ENCODE data around the gene OPHN1.

Gene OPHN1

GRCh38 chrX:68061206-68061535, 372.1 kb downstream of the OPHN1 start:
- DNase-seq (ENCODE audit: low read depth, low spot score) = no peak

DNA sequence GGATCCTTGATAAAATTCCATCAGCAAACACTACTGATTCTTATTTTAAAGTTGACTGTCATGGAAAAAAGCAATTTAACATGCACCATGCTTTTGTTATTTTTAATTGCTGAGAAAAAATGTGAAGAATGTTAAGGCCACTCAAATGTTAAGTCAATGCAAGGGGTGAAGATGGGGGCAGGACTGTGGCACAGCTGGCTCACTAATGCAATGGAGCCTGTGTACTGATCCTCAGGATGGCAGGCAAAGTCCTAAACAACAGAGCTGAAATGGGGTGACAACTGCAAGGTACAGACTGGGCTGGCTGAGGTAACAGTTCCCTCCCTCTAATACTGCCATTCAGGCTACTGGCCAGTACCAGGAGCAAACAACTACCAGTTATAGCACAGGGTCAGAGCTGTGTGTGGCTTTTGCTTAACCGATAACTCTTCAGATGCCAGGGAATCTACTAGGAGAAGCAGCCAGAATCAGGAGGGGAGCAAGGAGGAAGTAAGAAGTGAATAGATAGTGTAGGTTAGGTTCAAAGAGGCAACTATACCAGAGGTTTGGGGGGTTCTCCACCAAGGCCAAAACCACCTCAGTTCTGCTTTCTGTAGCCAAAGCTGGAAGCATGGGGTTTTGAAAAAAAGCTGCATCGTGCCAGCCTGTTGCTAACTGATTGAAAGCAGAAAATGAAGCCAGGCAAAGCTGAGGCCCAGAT, 372.6 kb downstream of the OPHN1 start:
- DNase-seq (ENCODE audit: low read depth, low spot score) = no peak

GRCh38 chrX:68059469-68059868, 373.8 kb downstream of the OPHN1 start:
- no peak for DNase-seq (ENCODE audit: low read depth, low spot score)

DNA sequence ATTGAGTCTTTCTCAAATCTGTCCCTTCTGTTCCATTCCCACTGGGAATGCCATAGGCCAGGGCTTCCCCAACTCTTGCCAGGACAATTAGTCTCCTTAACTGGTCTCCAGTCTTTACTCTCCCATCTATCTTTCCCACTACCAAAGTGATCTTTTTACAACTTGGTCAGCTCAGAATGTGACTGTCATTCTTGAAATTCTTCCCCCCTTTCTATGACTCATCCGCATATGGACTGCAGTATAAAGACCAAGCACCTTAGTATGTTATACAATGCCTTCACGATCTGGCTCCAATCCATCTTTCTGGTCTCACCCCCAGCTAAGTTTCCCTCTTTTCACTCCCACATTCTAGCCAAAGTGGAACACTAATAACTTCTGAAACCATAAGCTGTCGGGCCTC, 383.8 kb downstream of the OPHN1 start:
- no peak for DNase-seq (ENCODE audit: low read depth, low spot score)

DNA sequence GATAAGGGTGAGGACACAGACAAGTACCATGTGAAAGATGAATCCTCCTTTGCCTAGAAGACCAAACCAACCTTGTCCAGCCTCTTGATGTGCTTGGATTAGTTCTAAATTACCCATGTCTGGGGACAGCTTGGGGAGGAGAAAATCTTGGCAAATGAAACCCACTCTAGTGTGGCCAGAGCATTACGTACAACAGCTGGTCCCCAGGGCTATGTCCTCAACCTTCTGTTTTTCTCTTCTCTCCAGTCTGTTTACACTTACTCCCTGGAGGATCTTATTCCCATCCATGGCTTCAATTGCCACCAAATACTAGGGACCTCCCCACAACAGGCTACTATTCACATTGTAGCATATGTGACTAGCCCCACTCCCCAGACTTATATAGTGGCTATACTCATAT, 384.5 kb downstream of the OPHN1 start:
- no peak for DNase-seq (ENCODE audit: low read depth, low spot score)

- no peak for DNase-seq (ENCODE audit: low read depth, low spot score)
These were observed 388.2 kb downstream of the OPHN1 start for GRCh38 chrX:68045008-68045577.

DNA sequence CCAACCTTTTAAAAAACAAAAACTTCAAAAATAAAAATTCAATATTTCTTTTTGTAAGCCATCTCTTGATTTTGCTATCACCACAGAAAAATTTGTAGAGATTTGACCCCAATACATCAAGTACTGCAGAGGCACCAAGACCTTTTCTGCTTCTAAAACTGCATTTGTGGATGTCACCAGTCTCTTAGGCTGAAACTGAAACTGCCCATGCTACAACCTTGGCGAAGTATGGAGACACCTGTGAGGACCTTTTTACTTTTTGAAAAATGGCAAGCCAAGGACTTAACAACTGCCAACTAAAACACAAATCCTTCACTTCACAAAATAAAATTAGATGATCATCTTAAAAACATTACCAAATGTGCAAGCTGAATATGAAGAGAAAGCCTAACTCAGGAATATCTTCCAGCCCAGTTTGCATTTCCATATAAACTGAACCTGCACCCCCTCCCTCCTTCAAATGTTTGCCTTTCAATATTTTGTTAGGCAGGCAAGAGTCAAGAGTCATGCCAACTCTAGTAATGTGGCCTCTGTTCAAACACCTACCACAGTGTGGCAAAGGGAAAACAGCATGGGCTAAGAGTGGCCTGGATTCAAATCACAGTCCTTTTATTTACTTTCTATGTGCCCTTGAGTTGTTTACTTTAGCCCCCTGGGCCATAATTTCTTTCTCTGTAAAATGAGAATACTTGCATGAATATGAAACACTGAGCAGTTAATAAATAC, 389.4 kb downstream of the OPHN1 start:
- DNase-seq (ENCODE audit: low read depth, low spot score) = no peak

DNA sequence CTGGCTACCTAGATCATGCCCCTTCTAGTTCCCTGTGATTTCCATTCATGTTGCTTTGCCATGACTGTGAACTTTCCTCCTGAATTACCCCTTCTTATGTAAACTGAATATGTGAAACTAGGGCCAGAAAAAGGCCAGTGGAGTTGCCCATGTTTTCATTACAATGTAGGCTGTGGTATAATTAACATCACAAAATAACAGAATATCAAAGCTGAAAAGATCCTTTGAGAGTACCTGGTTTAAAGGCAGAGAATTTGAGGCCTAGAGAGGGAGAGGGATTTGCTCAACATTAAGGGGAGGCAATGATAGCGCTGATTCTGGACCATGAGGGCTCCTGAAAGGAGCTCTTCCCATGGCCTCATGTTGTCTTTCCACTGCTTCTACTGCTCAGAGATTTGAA, 392.2 kb downstream of the OPHN1 start:
- no peak for DNase-seq (ENCODE audit: low read depth, low spot score)

GRCh38 chrX:68018248-68019203, 414.8 kb downstream of the OPHN1 start:
- no peak for DNase-seq (ENCODE audit: low read depth, low spot score)

- DNase-seq (ENCODE audit: low read depth, low spot score) = no peak
These were observed 434.8 kb downstream of the OPHN1 start for GRCh38 chrX:67998540-67998939.
